Hepatocyte (in vitro differentiated cells): ENCODE measurements around the gene VARS1. TPM values are rescaled to one million over a fixed set of nuclear protein-coding genes. Genes with fewer than 3 reads are reported as not detected.

Experiments used
- DNase-seq: peaks from one replicate; pipeline ENCODE4 v3.0.0-alpha.2; 2016; ENCODE audit warnings: low spot score
- H2AFZ ChIP-seq: fragments of 200-600 bp; sonication (generic); 2 replicates; pipeline ENCODE4 v1.6.0; 2016; ENCODE audit warnings: antibody characterized with exemption, mild to moderate bottlenecking
- H3K27ac ChIP-seq: fragments of 200-600 bp; sonication (generic); 2 replicates; pipeline ENCODE4 v1.5.1; 2016; ENCODE audit warnings: mild to moderate bottlenecking
- H3K27me3 ChIP-seq: fragments of 200-600 bp; sonication (generic); 2 replicates; pipeline ENCODE4 v1.6.1; 2016
- H3K36me3 ChIP-seq: fragments of 200-600 bp; sonication (generic); replicated peaks from 2 replicates; pipeline ENCODE4 v1.5.1; 2016; ENCODE audit warnings: low read depth; ENCODE audit not compliant: insufficient read depth
- H3K4me1 ChIP-seq: fragments of 200-600 bp; sonication (generic); 2 replicates; pipeline ENCODE4 v1.5.1; 2016; ENCODE audit warnings: mild to moderate bottlenecking, moderate library complexity; ENCODE audit not compliant: insufficient read depth
- H3K4me2 ChIP-seq: fragments of 200-600 bp; sonication (generic); 2 replicates; pipeline ENCODE4 v1.6.0; 2016
- H3K4me3 ChIP-seq: fragments of 200-600 bp; sonication (generic); 2 replicates; pipeline ENCODE4 v1.5.1; 2016; ENCODE audit warnings: mild to moderate bottlenecking
- H3K79me2 ChIP-seq: fragments of 200-600 bp; sonication (generic); 2 replicates; pipeline ENCODE4 v1.6.0; 2017; ENCODE audit warnings: mild to moderate bottlenecking
- H3K9me2 ChIP-seq: fragments of 200-600 bp; sonication (generic); replicated peaks from 2 replicates; pipeline ENCODE4 v1.6.0; 2017; ENCODE audit warnings: mild to moderate bottlenecking; ENCODE audit not compliant: insufficient read depth
- H3K9me3 ChIP-seq: fragments of 200-600 bp; sonication (generic); 2 replicates; pipeline ENCODE4 v1.5.1; 2016; ENCODE audit warnings: low read depth, mild to moderate bottlenecking
- H4K20me1 ChIP-seq: fragments of 200-600 bp; sonication (generic); 2 replicates; pipeline ENCODE4 v1.6.0; 2016; ENCODE audit warnings: mild to moderate bottlenecking; ENCODE audit not compliant: insufficient read depth, poor library complexity, severe bottlenecking
- CTCF ChIP-seq: fragments of 200-600 bp; sonication (generic); IDR thresholded peaks from 2 replicates; pipeline ENCODE4 v1.5.1; 2016; ENCODE audit warnings: antibody characterized with exemption, mild to moderate bottlenecking; ENCODE audit not compliant: poor library complexity
- EZH2 ChIP-seq: fragments of 200-600 bp; sonication (generic); IDR thresholded peaks from 2 replicates; pipeline ENCODE4 v1.6.1; 2016; ENCODE audit warnings: antibody characterized with exemption, mild to moderate bottlenecking, borderline replicate concordance
- EZH2phosphoT487 ChIP-seq: fragments of 200-600 bp; sonication (generic); IDR thresholded peaks from one replicate; pipeline ENCODE4 v1.6.1; 2018; ENCODE audit warnings: antibody characterized with exemption, mild to moderate bottlenecking, low read depth, moderate library complexity; ENCODE audit not compliant: unreplicated experiment, severe bottlenecking
- WGBS: methylation state at CpG from one replicate; pipeline ENCODE4 v1.1.6; 2016; ENCODE audit warnings: low lambda C conversion rate; ENCODE audit errors: missing lambda C conversion rate; 5-methylcytosine and 5-hydroxymethylcytosine counted together
- polyA plus RNA-seq: library from polyadenylated mRNA; unstranded; fragments of >200 nt; fragmentation: Nextera tagmentation; extraction: Ambion mirVana; gene quantifications from 2 replicates; pipeline ENCODE4 v1.2.1, GENCODE V29; 2016
- total RNA-seq: library from RNA; depleted of rRNA; stranded (reverse); fragments of >200 nt; gene quantifications from 2 replicates; pipeline ENCODE4 v1.2.3, GENCODE V29; 2014

The VARS1 gene
- total and polyA plus RNA-seq, 2 experiments from 2014 or later = 36.6 to 51.0 TPM

- no peak overlapping the region for H3K27ac ChIP-seq
- peak; percentile 8 for DNase-seq
Measured at GRCh38 chr6:31760790-31761189, 34.8 kb downstream of the VARS1 start.

DNA sequence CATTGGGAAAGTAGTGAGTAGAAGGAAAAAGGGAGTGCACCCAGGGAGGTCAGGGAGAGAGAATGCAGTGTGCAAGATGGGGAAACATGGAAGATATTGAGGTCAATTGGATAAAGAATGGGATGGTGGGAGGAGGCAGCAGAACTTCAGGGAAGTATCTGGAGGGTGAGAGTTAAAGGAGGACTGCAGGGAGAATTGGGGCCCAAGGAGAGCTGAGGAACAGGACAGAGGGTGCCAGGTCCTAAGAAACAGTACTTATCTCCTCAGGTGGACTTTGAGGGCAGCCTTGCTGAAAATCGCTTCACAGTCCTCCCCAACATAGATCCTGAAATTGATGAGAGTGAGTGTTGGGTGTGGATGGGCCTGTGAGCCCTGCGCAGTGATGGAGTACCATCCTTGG, 37.3 kb downstream of the VARS1 start:
- no peak overlapping the region for H3K4me2 ChIP-seq
- 100% methylated on average over 2 of the region's 2 CpGs for WGBS
- no peaks in the 10 kb centered on the region for H3K9me3 ChIP-seq
- H3K27me3 ChIP-seq = no peaks in the 10 kb centered on the region
- no peak overlapping the region for H3K4me3 ChIP-seq
- H2AFZ ChIP-seq = no peak overlapping the region
- no peak for DNase-seq
- H3K27ac ChIP-seq = no peak overlapping the region
- TF ChIP-seq EZH2phosphoT487 (no peak), CTCF (no peak), EZH2 (no peak)
- H3K36me3 ChIP-seq = no peaks in the 10 kb centered on the region
- no peaks in the 10 kb centered on the region for H3K9me2 ChIP-seq
- H3K79me2 ChIP-seq = no peaks in the 10 kb centered on the region
- no peaks in the 10 kb centered on the region for H3K4me1 ChIP-seq
- H4K20me1 ChIP-seq = no peaks in the 10 kb centered on the region

More at GRCh38 chr6:31760790-31761189, 34.8 kb downstream of the VARS1 start:
- H3K36me3 ChIP-seq = no peaks in the 10 kb centered on the region
- no peaks in the 10 kb centered on the region for H3K79me2 ChIP-seq
- H3K9me3 ChIP-seq = no peaks in the 10 kb centered on the region
- H4K20me1 ChIP-seq = no peaks in the 10 kb centered on the region
- no peak overlapping the region for H2AFZ ChIP-seq
- TF ChIP-seq EZH2phosphoT487 = no peak
- TF ChIP-seq EZH2 = no peak
- TF ChIP-seq CTCF = no peak
- no peak overlapping the region for H3K4me3 ChIP-seq
- WGBS = 92% methylated on average over 5 of the region's 5 CpGs
- H3K27me3 ChIP-seq = no peaks in the 10 kb centered on the region
- H3K9me2 ChIP-seq = no peaks in the 10 kb centered on the region
- no peak overlapping the region for H3K4me2 ChIP-seq
- H3K4me1 ChIP-seq = peaks cover 8% of the 10 kb centered on the region

DNA sequence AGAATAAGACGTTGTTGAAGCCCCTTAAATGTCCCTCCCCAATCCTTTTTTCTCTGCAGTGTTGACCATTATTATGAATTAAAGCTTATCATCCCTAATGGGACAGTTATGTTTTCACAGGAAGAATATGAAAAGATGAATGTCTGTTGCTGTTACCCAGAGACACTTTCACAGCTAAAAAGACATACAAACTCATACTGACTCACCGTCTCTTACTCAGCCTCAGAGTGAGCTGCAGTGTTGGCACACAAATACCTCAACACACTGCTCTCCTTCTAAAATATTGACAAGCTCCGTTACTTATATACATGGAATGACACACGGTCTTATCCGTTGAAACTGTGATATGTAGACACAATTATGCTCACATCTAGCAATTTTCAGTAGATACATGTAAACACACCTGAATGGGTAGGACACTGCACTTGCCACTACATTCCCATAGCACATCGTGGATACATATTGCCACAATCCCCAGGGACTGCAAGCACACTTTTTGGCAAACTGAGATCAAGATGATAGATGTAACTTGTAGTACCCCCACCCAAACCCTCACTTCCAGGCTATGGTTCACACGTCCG, 42.7 kb downstream of the VARS1 start:
- no peak for TF ChIP-seq EZH2
- TF ChIP-seq CTCF = no peak
- no peak for TF ChIP-seq EZH2phosphoT487
- 80% methylated on average over 8 of the region's 8 CpGs for WGBS
- no peak overlapping the region for H3K4me2 ChIP-seq

More for the DNA sequence above, 42.7 kb downstream of the VARS1 start:
- Histone ChIP-seq H3K36me3 (no peaks in the 10 kb centered on the region), H4K20me1 (no peaks in the 10 kb centered on the region), H3K27me3 (no peaks in the 10 kb centered on the region), H3K4me1 (no peaks in the 10 kb centered on the region), H3K9me3 (no peaks in the 10 kb centered on the region), H3K27ac (no peak overlapping the region), H2AFZ (no peak overlapping the region), H3K4me3 (no peak overlapping the region), H3K79me2 (no peaks in the 10 kb centered on the region), H3K9me2 (no peaks in the 10 kb centered on the region)
- DNase-seq = no peak
